H1 (cell line): Measurements from ENCODE around the gene CPHXL.

Experiments used
- CTCF ChIP-seq, 3 experiments: IDR thresholded peaks; 1 replicate in 2 of 3; 2 replicates in 1 of 3; pipeline versions ENCODE4 v1.5.1 to v1.6.1; 2011; ENCODE audit warnings: low read length in 3 of 3, mild to moderate bottlenecking in 3 of 3, inconsistent platforms in 2 of 3, low read depth in 1 of 3, moderate library complexity in 1 of 3; ENCODE audit not compliant: insufficient read depth in 1 of 3; ENCODE audit errors: control extremely low read depth in 1 of 3
- EZH2 ChIP-seq: fragments of 200-600 bp; sonication (generic); IDR thresholded peaks from 2 replicates; pipeline ENCODE4 v1.7.1; 2012; ENCODE audit warnings: low read depth, mild to moderate bottlenecking, moderate library complexity, low read length, inconsistent platforms; ENCODE audit not compliant: severe bottlenecking
- POLR2A ChIP-seq, 2 experiments: IDR thresholded peaks; 1 replicate in 1 of 2; 2 replicates in 1 of 2; pipeline ENCODE4 v1.6.1; 2011; ENCODE audit warnings: low read depth in 2 of 2, low read length in 2 of 2, mild to moderate bottlenecking in 2 of 2; ENCODE audit errors: control extremely low read depth in 1 of 2
- RFX5 ChIP-seq: IDR thresholded peaks from 2 replicates; pipeline ENCODE4 v1.6.1; 2011; ENCODE audit warnings: low read depth, low read length, improper control_type of control experiment, borderline replicate concordance
- USF2 ChIP-seq: IDR thresholded peaks from 2 replicates; pipeline ENCODE4 v1.6.1; 2011; ENCODE audit warnings: low read length, improper control_type of control experiment

- TF ChIP-seq CTCF (IDR thresholded peaks at IDR 0.05; ENCODE audit: control extremely low read depth in 1 of 3, insufficient read depth in 1 of 3, low read depth in 1 of 3, low read length in 3 of 3) (no peak), RFX5 (no peak), EZH2 (no peak), USF2 (no peak), POLR2A (IDR thresholded peaks at IDR 0.05; ENCODE audit: control extremely low read depth in 1 of 2, low read depth in 2 of 2, low read length in 2 of 2) (no peak)
Observed at GRCh38 chr16:75762746-75763145, 36.5 kb upstream of the CPHXL start.
